GM12891 (cell line): Measurements from ENCODE around the gene MIS18A.

Experiments used
- PAX5 ChIP-seq: IDR thresholded peaks from 2 replicates; pipeline ENCODE4 v1.6.1; 2011; ENCODE audit warnings: low read length, moderate library complexity, mild to moderate bottlenecking; ENCODE audit not compliant: insufficient read depth, severe bottlenecking
- POLR2A ChIP-seq: IDR thresholded peaks from 2 replicates; pipeline ENCODE4 v1.6.1; 2011; ENCODE audit warnings: low read depth, low read length, control low read depth
- POLR2AphosphoS5 ChIP-seq: IDR thresholded peaks from 2 replicates; pipeline ENCODE4 v1.6.1; 2011; ENCODE audit warnings: low read depth, low read length, control low read depth
- POU2F2 ChIP-seq: IDR thresholded peaks from 2 replicates; pipeline ENCODE4 v1.6.1; 2011; ENCODE audit warnings: low read depth, mild to moderate bottlenecking, control low read depth, low read length, moderate library complexity
- SPI1 ChIP-seq: IDR thresholded peaks from 2 replicates; pipeline ENCODE4 v1.6.1; 2011; ENCODE audit warnings: low read depth, low read length, control low read depth
- TAF1 ChIP-seq: IDR thresholded peaks from 2 replicates; pipeline ENCODE4 v1.6.1; 2011; ENCODE audit warnings: low read depth, low read length, control low read depth

DNA sequence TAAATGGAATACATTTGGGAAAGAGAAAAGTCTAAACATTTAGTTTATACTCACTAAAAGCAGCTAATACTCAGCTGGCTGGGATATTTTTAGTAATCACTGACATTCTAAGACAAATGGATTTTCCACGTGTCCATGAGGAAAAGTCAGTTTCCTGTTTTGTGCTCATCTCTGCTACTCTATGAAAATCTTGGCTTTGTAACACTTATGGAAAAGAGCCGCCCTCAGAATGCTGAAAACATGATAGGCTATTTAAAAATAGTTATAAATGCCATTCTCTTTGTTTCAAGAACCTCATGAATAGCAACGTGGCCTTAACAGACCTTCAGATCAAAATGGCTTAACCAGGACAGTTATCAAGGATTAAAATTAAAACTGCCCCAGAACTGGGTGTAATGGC, 49.7 kb upstream of the MIS18A start:
- no peak for TF ChIP-seq POLR2AphosphoS5
- no peak for TF ChIP-seq POLR2A
- no peak for TF ChIP-seq SPI1
- no peak for TF ChIP-seq TAF1
- no peak for TF ChIP-seq POU2F2
- no peak for TF ChIP-seq PAX5
